Non-pigmented ciliary epithelial cell (primary cell): Measurements from ENCODE around the gene OR2AG1.

Experiments used
- DNase-seq: peaks from one replicate; pipeline ENCODE4 v3.0.0-alpha.2; 2010; ENCODE audit warnings: low read depth

The OR2AG1 gene

DNA sequence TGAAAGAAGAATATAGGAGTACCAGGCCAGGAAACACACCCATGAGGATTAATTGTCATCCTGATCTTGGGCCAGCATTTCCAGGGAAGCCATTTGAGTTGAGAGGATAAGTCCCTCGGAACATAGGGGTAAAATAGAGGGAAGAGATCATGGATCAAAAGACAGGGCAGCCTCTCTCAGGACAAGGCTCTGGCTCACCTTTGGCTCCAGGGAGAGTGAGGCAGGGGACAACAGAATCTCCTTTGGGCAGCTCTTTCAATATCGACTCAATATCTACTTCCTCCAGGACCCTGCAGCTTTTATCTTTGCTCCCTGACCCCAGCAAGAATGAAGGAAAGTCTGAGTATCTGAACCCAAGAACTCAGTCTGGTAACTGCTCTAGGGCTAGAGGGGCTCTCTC is at the start of gene OR2AG1:
Gene OR2AG1, plus strand, starts transcription at position 301 of the 400 bp plus-strand sequence. CDS start 2,018 bp downstream, outside the sequence.
- DNase-seq: no peak

DNA sequence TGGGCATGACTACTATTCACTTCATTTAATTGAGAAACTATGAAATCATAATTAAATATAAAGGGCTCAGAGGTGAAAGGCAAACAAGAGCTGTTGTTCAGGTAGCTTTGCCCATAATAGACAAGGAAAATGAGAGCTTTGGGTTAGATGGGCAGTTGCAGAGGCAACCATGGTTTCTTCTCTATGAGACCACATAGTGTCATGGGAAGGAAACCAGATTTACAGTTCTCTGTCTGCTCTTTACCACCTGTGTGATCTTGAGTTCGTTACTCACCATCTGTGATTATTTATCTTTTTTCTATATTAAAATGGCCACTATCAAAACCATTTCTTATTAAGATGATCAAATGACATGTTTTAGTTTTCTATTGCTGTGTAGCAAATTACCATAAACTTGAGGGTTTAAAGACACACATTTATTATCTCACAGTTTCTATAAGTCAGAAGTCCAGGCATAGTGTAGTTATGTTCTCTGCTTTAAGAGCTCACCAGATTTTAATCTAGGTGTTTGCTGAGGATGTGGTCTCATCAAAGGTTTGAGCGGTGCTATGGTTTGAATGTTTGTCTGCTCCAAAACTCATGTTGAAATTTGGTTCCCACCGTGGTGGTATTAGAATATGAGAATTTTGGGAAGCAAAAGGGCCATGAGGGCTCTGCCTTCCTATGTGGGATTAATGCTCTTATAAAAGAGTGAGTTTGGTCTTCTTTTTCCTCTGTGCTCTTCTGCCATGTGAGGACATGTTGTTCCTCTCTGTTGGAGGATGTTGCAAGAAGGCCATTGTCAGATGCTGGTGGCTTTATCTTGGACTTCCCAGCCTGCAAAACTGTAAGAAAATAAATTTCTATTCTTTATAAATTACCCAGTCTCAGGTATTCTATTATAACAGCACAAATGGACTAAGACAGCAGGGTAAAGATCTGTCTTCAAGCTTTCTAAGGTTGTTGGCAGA is 49.2 kb upstream of the OR2AG1 start:
- no peak for DNase-seq

GRCh38 chr11:6734616-6735015 is 48.2 kb upstream of the OR2AG1 start:
- DNase-seq: no peak

DNA sequence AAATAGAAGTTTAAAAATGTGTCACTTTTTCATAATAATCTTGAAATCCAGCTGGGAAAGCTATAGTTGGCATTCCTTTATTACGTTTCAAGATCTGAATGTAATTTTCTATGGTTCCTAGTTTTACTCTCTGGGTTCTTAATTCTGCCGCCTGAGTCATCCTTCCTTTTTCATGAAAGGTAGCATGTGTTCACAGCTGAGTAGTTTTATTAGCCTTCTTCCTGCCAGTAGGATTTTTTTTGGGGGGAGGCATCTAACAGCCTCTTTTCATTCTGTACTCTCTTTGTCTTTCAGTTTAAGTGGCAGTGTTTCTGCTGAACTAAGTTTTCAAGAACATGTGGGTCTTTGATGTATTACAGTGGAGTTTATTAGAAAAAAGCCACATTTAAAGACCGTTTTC is 47.5 kb upstream of the OR2AG1 start:
- peak; percentile 6 for DNase-seq

- DNase-seq: no peak
These were observed 46.2 kb upstream of the OR2AG1 start for GRCh38 chr11:6736495-6737121.

DNA sequence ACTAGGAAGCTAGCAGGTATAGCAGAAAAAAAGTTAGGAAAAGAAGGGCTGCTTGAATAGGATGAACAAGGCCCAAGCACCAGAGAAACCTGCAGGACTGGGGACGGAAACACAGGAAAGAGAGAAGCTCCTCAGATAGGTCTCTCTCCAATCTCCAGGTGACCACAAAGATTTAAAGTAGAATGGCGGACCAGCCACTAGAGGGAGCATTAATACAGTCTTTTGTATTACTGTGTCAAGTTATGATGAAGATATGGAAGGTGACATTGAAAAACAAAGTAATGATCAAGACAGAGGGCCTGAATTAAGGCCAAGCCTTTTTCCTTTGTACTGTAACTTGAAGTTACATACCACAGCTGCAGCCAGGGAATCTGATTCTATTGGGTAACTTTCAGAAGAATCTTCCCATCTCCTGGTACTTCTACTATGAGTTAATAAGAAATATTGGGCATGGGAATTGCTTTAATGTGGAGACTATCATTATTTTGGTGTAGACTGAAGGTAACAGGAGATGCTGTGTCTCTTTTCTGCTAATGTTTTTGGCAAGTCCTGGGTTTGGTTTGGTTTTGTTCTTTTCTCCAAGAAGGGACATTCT is 44.9 kb upstream of the OR2AG1 start:
- no peak for DNase-seq

GRCh38 chr11:6738590-6738989 is 44.2 kb upstream of the OR2AG1 start:
- DNase-seq: no peak

DNA sequence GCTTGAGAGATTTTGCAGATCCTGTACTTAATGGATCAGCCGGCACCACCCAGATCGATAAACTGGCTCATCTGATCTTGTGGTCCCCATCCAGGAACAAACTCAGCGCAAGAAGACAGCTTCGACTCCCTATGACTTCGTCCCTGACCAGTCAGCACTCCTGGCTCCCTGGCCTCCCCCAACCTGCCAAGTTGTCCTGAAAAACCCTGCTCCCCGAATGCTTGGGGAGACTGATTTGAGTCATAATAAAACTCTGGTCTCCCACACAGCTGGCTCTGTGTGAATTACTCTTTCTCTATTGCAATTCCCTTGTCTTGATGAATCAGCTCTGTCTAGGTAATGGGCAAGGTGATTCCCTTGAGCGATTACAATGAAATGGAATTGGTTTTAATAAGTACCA is 40.6 kb upstream of the OR2AG1 start:
- DNase-seq: no peak

DNA sequence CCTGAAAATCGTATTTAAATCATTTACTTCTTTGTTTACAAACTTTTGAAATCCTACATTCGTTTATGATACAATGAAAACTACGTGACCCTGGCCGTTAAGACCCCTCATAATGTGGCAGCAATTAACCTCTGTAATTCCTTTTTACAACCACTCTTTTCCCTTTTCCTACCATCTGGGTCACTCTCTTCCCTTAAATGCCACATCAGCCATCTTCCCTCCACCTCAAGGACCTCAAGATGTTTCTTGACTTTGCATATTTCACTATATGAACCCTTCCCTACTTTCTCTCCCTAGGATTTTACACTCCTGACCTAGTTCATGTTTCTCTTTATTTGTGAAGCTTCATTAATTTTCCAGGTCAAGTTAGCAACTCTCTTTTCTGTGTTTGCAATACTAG is 37.8 kb upstream of the OR2AG1 start:
- no peak for DNase-seq

DNA sequence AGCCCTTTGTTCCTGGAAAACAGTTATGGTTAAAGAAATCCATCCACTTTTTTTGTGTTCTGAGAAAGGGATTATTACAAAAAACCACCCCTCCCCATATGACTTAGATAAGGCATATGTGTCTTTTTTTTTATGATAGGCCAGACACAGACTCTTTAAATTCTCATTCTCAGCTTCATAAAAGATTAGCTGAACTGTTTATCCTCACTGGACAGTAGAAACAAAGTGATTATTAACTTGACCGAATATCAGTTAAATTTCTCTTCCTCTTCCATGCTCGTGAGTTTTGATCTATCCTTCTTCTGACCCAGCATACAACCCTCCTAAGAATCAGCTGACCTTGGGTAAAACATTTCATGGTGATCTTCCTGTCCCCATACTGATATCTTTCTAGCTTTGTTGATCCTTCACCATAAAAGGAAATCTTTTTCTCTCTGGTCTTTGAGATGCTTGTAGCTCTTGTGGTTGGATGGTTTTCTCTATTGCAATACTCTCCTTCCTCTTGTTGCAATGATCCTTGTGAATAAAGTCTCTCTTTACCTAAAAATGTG is 37.3 kb upstream of the OR2AG1 start:
- DNase-seq: no peak

DNA sequence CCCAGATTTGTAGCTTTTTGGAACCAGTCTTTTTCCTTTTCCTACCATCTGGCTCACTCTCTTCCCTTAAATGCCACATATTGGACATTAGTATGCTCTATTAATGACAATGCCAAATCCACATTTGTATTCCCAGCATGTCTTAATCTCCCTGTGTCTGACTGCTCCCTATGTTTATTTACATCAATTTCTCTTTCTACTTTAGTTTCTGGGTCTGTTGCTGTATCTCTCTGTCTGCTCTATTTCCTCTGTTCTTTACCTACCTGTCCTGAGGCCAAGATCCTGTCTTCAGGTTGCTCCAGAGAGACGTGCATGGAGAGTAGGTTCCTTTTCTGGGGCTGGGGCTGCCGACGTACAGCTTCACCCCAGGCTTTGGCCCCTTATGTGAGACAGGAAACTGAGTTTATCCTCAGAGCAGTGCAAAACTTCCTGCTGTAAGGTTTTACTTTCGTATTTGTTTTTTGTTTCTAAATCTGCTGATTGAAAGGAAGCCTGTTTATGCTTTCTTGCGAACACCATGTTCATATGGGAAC is 36.7 kb upstream of the OR2AG1 start:
- DNase-seq: no peak

DNA sequence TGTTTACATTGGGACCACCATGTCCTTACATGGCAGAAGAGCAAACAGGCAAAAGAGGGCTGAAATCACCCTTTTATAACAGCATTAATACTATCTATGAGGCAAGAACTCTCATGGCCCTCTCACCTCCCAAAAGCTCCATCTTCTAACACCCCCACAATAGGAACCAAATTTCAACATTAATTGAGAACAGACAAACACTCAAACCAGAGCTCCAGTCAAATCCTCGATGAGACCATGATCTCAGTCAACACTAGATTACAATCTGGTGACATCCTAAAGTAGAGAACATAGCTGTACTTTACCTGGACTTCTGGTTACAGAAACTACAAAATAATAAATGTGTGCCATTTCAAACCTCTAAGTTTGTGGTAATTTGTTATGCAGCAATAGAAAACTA is 36.2 kb upstream of the OR2AG1 start:
- DNase-seq: no peak

DNA sequence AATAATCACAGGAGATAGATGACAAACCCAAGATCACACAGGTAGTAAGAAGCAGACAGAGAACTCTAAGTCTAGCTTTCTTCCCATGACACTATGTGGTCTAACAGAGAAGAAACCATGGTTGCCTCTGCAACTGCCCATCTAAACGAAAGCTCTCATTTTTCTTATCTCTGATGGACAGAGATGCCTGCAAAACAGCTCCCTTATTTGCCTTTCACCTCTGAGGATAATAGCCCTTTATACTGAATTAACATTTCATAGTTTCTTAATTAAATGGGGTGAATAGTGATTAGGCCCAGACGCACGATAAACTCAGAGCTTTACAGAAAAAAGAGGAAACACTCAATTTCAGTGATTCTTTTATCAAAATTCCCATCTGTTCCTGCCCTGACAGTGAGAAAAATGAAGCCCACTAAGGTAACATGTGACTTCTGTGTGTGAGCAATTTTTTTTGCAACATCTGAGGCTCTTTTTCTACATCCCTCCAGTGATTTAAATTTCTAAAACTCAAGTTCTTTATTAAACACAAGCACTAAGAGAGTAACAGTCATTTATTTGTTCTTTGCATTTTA is 35.6 kb upstream of the OR2AG1 start:
- no peak for DNase-seq

GRCh38 chr11:6755303-6755952 is 27.4 kb upstream of the OR2AG1 start:
- DNase-seq: peak; percentile 4

GRCh38 chr11:6755953-6756347 is 26.9 kb upstream of the OR2AG1 start:
- DNase-seq: no peak

- peak; percentile 18 for DNase-seq
These were observed 25.4 kb upstream of the OR2AG1 start for GRCh38 chr11:6757373-6757967.

GRCh38 chr11:6771926-6772893 is 10.6 kb upstream of the OR2AG1 start, which contains the start of gene OR2AG2:
TSS of gene OR2AG2 (minus strand) at chr11:6771976. CDS start at chr11:6768957, 3,019 bp downstream.
- DNase-seq: no peak

DNA sequence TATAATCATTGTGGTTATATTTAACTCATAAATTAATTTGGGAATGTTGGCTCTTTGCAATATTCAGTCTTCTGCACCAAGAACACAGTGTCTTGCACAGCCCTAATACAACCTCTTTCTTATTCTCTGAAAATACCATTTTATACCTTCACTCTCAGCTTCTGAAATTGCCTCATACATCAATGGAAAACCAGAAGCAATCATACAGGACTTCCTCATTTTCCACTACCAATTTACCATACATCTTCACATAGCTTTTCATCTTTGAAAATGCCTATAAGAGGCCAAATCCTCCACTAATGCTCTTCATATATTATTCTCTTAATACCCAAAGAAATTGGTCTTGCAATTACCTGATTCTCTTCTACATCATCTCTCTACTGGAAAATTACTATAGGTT is 4.3 kb upstream of the OR2AG1 start:
- no peak for DNase-seq

DNA sequence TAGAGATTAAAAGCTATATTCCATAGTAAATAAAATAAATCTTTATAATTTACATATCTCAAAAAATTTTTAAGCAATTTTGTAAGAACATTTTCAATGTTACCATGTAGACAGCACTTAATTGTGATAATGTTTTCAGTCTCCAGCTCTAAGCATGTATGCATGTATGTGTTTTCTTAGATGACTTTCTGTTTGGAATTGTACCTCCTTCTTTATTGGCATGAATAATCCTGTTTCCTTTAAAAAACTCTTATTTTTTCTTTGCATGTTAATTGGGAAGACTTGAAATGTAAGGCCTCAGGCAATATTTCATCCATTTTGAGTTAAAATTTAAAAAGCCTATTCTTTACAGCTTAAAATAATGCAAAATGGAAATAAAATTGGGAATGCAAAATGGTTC is 2.0 kb upstream of the OR2AG1 start:
- no peak for DNase-seq

- no peak for DNase-seq
These were observed 7.7 kb downstream of the OR2AG1 start for GRCh38 chr11:6790546-6790945.
